SK-N-DZ (cell line): ENCODE measurements around the gene ZC3H7A.

Experiments used
- DNase-seq: peaks from one replicate; pipeline ENCODE4 v3.0.0-alpha.2; 2015; ENCODE audit warnings: low spot score

The ZC3H7A gene

DNA sequence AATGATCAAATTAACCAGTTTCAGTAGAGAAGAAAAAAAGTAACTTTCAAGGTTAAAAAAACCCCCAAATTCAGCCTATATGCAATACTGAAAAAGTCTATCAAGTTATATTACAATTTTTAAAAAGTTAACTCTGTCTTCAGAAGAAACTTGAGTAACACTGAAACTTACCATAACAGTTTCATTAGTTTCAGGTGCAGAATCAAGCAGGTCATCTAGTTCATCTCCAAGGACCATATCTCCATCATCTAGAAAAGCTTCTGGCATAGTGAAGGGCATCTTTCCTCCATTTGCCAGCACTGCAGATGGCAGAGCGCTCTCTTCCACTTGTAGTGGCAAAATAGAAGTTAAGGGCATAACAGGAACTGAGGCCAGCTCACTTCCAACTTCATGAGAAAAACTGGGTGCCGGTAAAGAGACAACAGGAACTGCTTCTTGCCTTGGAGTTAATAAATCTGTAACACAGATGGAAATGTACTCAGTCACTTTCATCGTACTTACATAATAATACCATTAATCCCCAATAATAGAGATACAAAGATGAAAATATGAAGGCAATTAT lies 22.9 kb downstream of the ZC3H7A start:
- no peak for DNase-seq

DNA sequence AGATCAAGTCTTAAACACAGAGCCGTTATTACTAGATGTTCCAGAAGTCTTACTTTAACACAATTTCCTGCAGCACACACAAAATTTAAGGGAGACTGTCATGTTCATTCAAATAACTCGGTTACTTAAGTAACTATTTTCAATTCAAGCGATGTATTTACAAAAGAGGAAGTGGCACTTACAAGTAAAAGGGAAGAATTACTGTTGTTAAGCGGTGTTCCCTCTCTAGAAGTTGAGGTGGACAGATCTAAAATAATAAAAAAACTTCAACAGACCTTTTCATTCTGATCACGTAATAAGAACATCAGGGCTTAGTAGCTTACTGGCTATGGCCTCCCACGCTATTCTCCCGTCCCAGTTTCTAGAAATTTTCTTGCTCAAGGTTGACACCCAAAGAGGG lies 28.2 kb downstream of the ZC3H7A start:
- DNase-seq: no peak

- DNase-seq: no peak
Measured at GRCh38 chr16:11762431-11762830, 34.6 kb downstream of the ZC3H7A start.

DNA sequence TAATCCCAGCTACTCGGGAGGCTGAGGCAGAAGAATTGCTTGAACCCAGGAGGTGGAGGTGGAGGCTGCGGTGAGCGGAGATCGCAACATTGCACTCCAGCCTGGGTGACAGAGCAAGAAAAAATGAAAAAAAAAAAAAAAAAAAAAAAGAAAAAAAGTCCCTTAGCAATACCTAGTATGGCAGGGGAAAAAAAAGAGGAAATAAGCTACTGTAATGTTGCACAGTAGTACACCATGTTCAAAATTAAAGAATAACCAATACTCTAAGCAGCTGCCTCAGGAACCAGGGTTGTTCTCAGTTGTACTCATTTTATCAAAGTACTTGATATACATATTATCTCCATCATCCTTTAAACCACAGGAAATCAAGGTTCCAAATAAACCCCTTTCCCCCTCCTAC lies 37.1 kb downstream of the ZC3H7A start:
- no peak for DNase-seq

DNA sequence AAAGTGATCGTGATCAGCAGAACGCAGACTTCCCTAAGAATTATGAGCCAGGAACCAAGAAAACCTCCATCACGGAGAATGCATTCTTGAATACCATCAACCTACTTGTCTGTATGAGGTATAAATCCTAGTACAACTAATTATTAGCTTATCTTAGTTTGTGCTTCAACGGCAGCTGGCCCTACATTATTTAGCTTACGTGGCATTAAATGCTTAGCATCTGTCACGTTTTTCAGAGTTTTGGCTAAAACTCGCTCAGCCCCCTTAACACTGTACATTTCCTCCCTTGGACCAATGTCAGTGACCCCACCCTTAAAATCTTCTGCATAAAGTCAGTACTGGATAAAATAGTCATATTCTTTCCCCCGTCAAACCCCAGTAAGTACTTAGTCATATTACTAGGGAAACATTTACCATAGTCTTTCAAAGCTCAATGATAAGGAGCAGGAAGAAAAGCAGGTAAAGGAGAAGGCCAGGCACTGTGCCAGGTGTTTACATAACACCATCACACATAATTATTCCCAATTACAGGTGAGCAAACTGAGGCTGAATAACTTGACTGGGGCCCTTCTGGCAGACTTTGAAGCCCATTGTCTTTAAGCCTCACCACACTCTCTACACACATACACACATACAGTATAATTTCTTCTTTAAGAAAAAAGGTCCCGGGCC lies 37.8 kb downstream of the ZC3H7A start:
- no peak for DNase-seq

DNA sequence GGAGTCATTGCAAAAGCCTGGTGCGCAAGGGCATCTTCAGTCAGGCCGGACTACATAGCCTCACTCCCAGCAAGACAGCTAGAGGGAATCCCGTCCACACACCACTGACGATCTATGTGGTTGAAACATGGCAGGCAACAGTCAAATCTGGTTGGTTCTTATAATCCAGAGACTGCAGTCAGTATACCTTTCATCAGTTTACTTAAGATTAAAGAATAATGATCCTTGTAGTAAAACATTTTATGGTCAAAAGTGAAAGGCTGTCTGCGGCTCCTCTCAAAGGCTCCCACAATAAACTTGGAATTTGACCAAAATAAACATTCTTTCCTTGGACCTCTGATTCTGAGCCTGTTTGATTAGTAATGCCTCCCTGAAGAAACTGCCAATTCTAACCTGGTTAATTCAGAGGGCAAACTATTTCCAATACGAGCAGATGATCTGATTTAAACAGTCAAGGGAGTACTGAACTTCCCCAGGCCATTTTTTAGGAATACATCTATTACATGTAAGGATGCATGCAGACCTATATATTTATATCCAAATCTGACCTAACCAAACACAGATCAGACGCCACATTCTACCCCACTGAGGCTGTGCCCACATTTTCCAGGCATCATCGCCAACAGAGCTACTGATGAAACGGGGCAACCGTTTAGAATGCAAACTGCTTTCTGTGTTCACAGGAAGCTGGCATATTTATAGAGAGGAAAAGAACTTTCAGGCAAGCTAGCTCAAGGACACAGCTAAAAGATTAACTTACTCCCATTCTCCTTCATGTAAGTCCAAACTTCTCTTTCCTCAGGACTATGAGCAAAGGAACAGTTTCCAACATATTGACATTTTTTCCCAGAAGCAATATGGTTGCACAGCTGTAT lies 39.1 kb downstream of the ZC3H7A start:
- DNase-seq: no peak

- no peak for DNase-seq
Measured at GRCh38 chr16:11756248-11756647, 40.8 kb downstream of the ZC3H7A start.

DNA sequence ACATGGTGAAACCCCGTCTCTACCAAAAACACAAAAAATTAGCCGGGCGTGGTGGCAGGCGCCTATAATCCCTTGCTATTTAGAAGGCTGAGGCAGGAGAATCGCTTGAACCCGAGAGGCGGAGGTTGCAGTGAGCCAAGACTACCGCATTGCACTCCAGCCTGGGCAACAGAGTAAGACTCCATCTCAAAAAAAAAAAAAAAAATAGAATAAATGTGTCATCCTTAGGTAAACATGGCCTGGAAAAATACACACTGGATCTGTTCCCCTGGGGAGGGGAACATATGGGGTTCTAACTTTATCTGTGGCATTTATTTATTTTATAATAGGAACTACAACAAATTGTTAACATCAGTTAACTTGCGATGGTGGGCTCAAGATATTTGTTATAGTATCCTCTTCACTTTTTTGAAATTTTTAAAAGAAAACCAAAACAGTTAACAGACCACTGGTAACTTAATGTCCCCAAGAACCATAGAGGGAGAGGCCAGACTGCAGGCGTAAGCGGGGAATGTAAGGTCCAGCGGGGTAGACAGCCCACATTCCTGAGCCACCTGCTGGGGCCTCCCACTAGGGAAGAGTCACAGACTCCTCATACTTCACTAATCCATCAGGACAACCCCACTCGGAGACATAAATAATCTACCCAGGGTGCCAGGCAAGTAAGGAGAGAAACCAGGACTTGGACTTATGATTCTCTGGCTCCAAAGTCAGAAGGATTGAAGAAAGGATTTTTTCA lies 41.9 kb downstream of the ZC3H7A start:
- no peak for DNase-seq

GRCh38 chr16:11752856-11753255 lies 44.2 kb downstream of the ZC3H7A start:
- DNase-seq: no peak

- DNase-seq: no peak
Measured at GRCh38 chr16:11750056-11750455, 47.0 kb downstream of the ZC3H7A start.

- no peak for DNase-seq
Measured at GRCh38 chr16:11748404-11749254, 48.4 kb downstream of the ZC3H7A start.

- DNase-seq: no peak
Measured at GRCh38 chr16:11747949-11748403, 49.1 kb downstream of the ZC3H7A start.

DNA sequence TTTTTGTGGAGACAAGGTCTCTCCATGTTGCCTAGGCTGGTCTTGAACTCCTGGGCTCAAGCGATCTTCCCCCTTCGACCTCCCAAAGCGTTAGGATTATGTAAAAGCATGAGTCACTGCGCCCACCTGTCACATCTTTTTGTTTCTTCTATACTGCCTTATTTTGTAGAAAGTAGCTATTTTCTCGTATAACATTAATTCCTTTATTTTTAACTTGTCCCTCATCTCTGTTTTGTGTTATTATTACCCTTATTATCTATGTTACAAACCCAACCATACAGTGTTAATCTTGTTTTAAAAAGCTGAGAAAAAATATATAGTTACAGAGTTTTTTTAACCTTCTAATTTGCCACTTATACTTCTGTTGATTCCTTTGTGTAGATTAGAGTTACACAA lies 53.0 kb downstream of the ZC3H7A start:
- DNase-seq: no peak

- peak; percentile 58 for DNase-seq
Measured at GRCh38 chr16:11743308-11744074, 53.6 kb downstream of the ZC3H7A start.

- DNase-seq: peak; percentile 97
Measured at GRCh38 chr16:11742536-11743307, 54.3 kb downstream of the ZC3H7A start, which contains the start of gene TXNDC11. Gene TXNDC11 (minus strand): TSS chr16:11742857. CDS start chr16:11742730, 127 bp downstream.

DNA sequence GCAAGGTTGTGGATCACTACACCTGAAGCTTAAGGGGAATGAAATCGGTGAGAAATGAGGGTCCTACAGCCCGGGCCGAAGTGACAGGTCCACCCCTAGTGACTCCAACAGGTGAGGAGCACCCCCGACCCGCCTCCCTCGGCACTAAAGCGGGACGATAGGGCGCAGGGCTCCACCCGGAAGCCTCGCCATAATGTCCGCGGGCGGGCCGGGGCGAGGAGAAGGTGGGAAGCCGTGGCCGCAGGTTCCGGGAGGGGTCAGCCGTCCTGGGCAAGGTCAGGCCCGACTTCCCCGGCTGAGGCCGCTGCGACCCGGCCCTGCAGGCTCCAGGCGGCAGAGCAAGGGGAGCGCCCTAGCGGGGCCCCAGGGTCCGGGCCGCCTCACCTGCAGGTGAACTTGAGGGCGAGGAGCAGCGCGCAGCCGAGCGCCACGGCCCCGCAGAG lies 54.9 kb downstream of the ZC3H7A start:
- peak; percentile 14 for DNase-seq

GRCh38 chr16:11740567-11740966 lies 56.5 kb downstream of the ZC3H7A start:
- no peak for DNase-seq

GRCh38 chr16:11738742-11739544 lies 58.1 kb downstream of the ZC3H7A start:
- DNase-seq: no peak
